NCI-H128 (cell line): ENCODE measurements around the gene USP15.
"Not testable (repeated sequence)": the region's sequence is repeated elsewhere in the genome, so short reads cannot be mapped to it uniquely, and the experiment has no call there.

Experiments used
- DNase-seq: peaks from one replicate; lab custom pipeline; 2025; ENCODE audit not compliant: unreplicated experiment; lab: John Stamatoyannopoulos, UW

USP15 gene

GRCh38 chr12:62368430-62369223 is 108.4 kb downstream of the USP15 start:
- DNase-seq, result not testable (repeated sequence)

GRCh38 chr12:62370189-62370588 is 110.0 kb downstream of the USP15 start:
- DNase-seq, result no peak

- no peak for DNase-seq
Observed at GRCh38 chr12:62371661-62372060, 111.5 kb downstream of the USP15 start.

GRCh38 chr12:62372134-62372533 is 111.9 kb downstream of the USP15 start:
- no peak for DNase-seq

GRCh38 chr12:62372825-62373224 is 112.6 kb downstream of the USP15 start:
- no peak for DNase-seq

- DNase-seq, result no peak
Observed at GRCh38 chr12:62375603-62376002, 115.4 kb downstream of the USP15 start.

GRCh38 chr12:62379026-62379722 is 119.0 kb downstream of the USP15 start:
- no peak for DNase-seq

GRCh38 chr12:62379723-62380045 is 119.5 kb downstream of the USP15 start:
- DNase-seq, result no peak

- no peak for DNase-seq
Observed at GRCh38 chr12:62382526-62382925, 122.3 kb downstream of the USP15 start.

- no peak for DNase-seq
Observed at GRCh38 chr12:62396750-62397149, 136.5 kb downstream of the USP15 start.

- DNase-seq, result no peak
Observed at GRCh38 chr12:62400135-62400534, 139.9 kb downstream of the USP15 start.

GRCh38 chr12:62401631-62402030 is 141.4 kb downstream of the USP15 start:
- no peak for DNase-seq

- no peak for DNase-seq
Observed at GRCh38 chr12:62403031-62403430, 142.8 kb downstream of the USP15 start.

- DNase-seq, result no peak
Observed at GRCh38 chr12:62407587-62407986, 147.4 kb downstream of the USP15 start.

- DNase-seq, result no peak
Observed at GRCh38 chr12:62409068-62409467, 148.9 kb downstream of the USP15 start.

GRCh38 chr12:62414180-62414579 is 154.0 kb downstream of the USP15 start:
- no peak for DNase-seq

GRCh38 chr12:62426089-62426488 is 165.9 kb downstream of the USP15 start:
- DNase-seq, result no peak

- no peak for DNase-seq
Observed at GRCh38 chr12:62429457-62429856, 169.3 kb downstream of the USP15 start.

GRCh38 chr12:62434494-62435302 is 174.5 kb downstream of the USP15 start:
- no peak for DNase-seq

- DNase-seq, result no peak
Observed at GRCh38 chr12:62435303-62436163, 175.3 kb downstream of the USP15 start.

- DNase-seq, result no peak
Observed at GRCh38 chr12:62436164-62436503, 175.9 kb downstream of the USP15 start.
